Rectal smooth muscle tissue (tissue), 1 donor: ENCODE measurements around the gene C1orf159.
"Not testable (repeated sequence)": the region's sequence is repeated elsewhere in the genome, so short reads cannot be mapped to it uniquely, and the experiment has no call there.

ENCODE experiments used
- H3K27ac ChIP-seq: one replicate; pipeline ENCODE4 v1.7.0; 2013; ENCODE audit warnings: low read depth, low read length, inconsistent platforms
- H3K27me3 ChIP-seq: one replicate; pipeline ENCODE4 v1.7.0; 2013; ENCODE audit warnings: low read length; ENCODE audit not compliant: control insufficient read depth, insufficient read depth
- H3K36me3 ChIP-seq: one replicate; pipeline ENCODE4 v1.7.0; 2013; ENCODE audit warnings: low read length; ENCODE audit not compliant: control insufficient read depth, insufficient read depth
- H3K4me1 ChIP-seq: one replicate; pipeline ENCODE4 v1.7.0; 2013; ENCODE audit warnings: low read length; ENCODE audit not compliant: control insufficient read depth, insufficient read depth
- H3K4me3 ChIP-seq: one replicate; pipeline ENCODE4 v1.7.0; 2013; ENCODE audit warnings: low read length
- H3K9ac ChIP-seq: one replicate; pipeline ENCODE4 v1.7.0; 2013; ENCODE audit warnings: low read length

C1orf159 gene

GRCh38 chr1:1099506-1100183, 16.2 kb downstream of the C1orf159 start:
- Histone ChIP-seq H3K4me3 (no peak overlapping the region), H3K4me1 (no peaks in the 10 kb centered on the region), H3K27ac (no peak overlapping the region), H3K27me3 (no peaks in the 10 kb centered on the region), H3K36me3 (no peaks in the 10 kb centered on the region), H3K9ac (no peak overlapping the region)

GRCh38 chr1:1098681-1099421, 17.0 kb downstream of the C1orf159 start:
- Histone ChIP-seq H3K27me3 (no peaks in the 10 kb centered on the region), H3K36me3 (no peaks in the 10 kb centered on the region), H3K4me1 (no peaks in the 10 kb centered on the region), H3K27ac (no peak overlapping the region), H3K9ac (no peak overlapping the region), H3K4me3 (no peak overlapping the region)

GRCh38 chr1:1096136-1096535, 19.8 kb downstream of the C1orf159 start:
- H3K36me3 ChIP-seq, H3K27me3 ChIP-seq, H3K27ac ChIP-seq, H3K9ac ChIP-seq, H3K4me3 ChIP-seq, H3K4me1 ChIP-seq: not testable (repeated sequence)

GRCh38 chr1:1094981-1095380, 20.9 kb downstream of the C1orf159 start:
- Histone ChIP-seq H3K36me3 (no peaks in the 10 kb centered on the region), H3K4me1 (no peaks in the 10 kb centered on the region), H3K4me3 (no peak overlapping the region), H3K27ac (no peak overlapping the region), H3K9ac (no peak overlapping the region), H3K27me3 (no peaks in the 10 kb centered on the region)

GRCh38 chr1:1093610-1093943, 22.3 kb downstream of the C1orf159 start:
- no peaks in the 10 kb centered on the region for H3K27me3 ChIP-seq
- H3K4me1 ChIP-seq: no peaks in the 10 kb centered on the region
- H3K9ac ChIP-seq: no peak overlapping the region
- H3K4me3 ChIP-seq: no peak overlapping the region
- no peaks in the 10 kb centered on the region for H3K36me3 ChIP-seq
- no peak overlapping the region for H3K27ac ChIP-seq

- Histone ChIP-seq H3K9ac (no peak overlapping the region), H3K27ac (no peak overlapping the region), H3K36me3 (no peaks in the 10 kb centered on the region), H3K4me1 (no peaks in the 10 kb centered on the region), H3K27me3 (no peaks in the 10 kb centered on the region), H3K4me3 (no peak overlapping the region)
These were observed 22.8 kb downstream of the C1orf159 start for GRCh38 chr1:1092894-1093609.

GRCh38 chr1:1092149-1092855, 23.6 kb downstream of the C1orf159 start:
- Histone ChIP-seq H3K27ac (no peak overlapping the region), H3K4me3 (no peak overlapping the region), H3K36me3 (no peaks in the 10 kb centered on the region), H3K9ac (no peak overlapping the region), H3K4me1 (no peaks in the 10 kb centered on the region), H3K27me3 (no peaks in the 10 kb centered on the region)

- H3K4me3 ChIP-seq: no peak overlapping the region
- H3K9ac ChIP-seq: no peak overlapping the region
- H3K4me1 ChIP-seq: no peaks in the 10 kb centered on the region
- H3K27ac ChIP-seq: no peak overlapping the region
- no peaks in the 10 kb centered on the region for H3K36me3 ChIP-seq
- H3K27me3 ChIP-seq: no peaks in the 10 kb centered on the region
These were observed 24.3 kb downstream of the C1orf159 start for GRCh38 chr1:1091344-1092148.

GRCh38 chr1:1090424-1091343, 25.2 kb downstream of the C1orf159 start:
- Histone ChIP-seq H3K9ac (no peak overlapping the region), H3K4me3 (no peak overlapping the region), H3K36me3 (no peaks in the 10 kb centered on the region), H3K4me1 (no peaks in the 10 kb centered on the region), H3K27me3 (no peaks in the 10 kb centered on the region), H3K27ac (no peak overlapping the region)

- no peaks in the 10 kb centered on the region for H3K36me3 ChIP-seq
- H3K9ac ChIP-seq: no peak overlapping the region
- no peak overlapping the region for H3K4me3 ChIP-seq
- H3K4me1 ChIP-seq: no peaks in the 10 kb centered on the region
- no peak overlapping the region for H3K27ac ChIP-seq
- no peaks in the 10 kb centered on the region for H3K27me3 ChIP-seq
These were observed 26.0 kb downstream of the C1orf159 start for GRCh38 chr1:1089731-1090423.
